Muscle layer of duodenum (tissue), 2 donors: Measurements from ENCODE around the gene ITGBL1.

Experiments used
- H3K27ac ChIP-seq: one replicate; pipeline ENCODE4 v1.7.0; 2013; ENCODE audit warnings: mild to moderate bottlenecking, low read length
- H3K27me3 ChIP-seq: one replicate; pipeline ENCODE4 v1.7.0; 2013; ENCODE audit warnings: low read depth, mild to moderate bottlenecking, control low read depth, low read length
- H3K36me3 ChIP-seq, 2 donors: one replicate each; pipeline ENCODE4 v1.7.0; 2013; ENCODE audit warnings: low read length in 2 of 2, control low read depth in 1 of 2, mild to moderate bottlenecking in 1 of 2; ENCODE audit not compliant: insufficient read depth in 2 of 2, control insufficient read depth in 1 of 2
- H3K4me1 ChIP-seq, 2 donors: one replicate each; pipeline ENCODE4 v1.7.0; 2013; ENCODE audit warnings: low read length in 2 of 2, mild to moderate bottlenecking in 2 of 2, control low read depth in 1 of 2, moderate library complexity in 1 of 2; ENCODE audit not compliant: insufficient read depth in 2 of 2, control insufficient read depth in 1 of 2
- H3K4me3 ChIP-seq, 2 donors: one replicate each; pipeline ENCODE4 v1.7.0; 2013; ENCODE audit warnings: low read length in 2 of 2, low read depth in 1 of 2, mild to moderate bottlenecking in 1 of 2
- H3K9me3 ChIP-seq, 2 donors: one replicate each; pipeline ENCODE4 v1.7.0; 2013; ENCODE audit warnings: low read length in 2 of 2, control low read depth in 1 of 2, mild to moderate bottlenecking in 1 of 2; ENCODE audit not compliant: control insufficient read depth in 1 of 2
- donor health status: healthy.

Gene ITGBL1

DNA sequence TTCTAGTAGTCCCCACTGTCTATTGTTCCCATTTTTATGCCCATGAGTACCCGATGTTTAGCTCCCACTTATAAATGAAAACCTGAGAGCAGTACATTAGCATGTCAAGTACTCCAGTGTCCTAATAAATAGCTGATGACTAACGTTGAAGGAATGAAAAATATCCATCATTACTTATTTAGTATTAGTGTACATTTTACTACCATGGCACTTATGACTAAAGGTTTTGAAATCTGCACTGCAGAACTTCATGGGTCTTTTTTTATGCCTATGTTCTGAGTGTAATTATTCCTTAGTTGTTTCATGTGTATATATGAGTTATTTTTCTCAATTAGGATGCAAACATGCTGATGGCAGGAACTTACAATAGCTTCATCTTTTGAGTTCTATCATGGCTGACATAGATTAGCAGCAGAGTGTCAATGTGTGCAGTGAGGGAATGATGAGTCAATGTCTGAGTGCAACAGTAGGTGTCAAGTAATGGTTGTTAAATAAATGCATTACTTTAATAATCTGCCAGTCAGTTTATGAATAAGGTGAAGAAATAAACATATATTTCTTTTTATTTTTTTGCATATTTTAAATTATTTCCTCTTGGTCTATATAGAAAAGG, 188.4 kb downstream of the ITGBL1 start:
- Histone ChIP-seq H3K4me1 (no peaks in the 10 kb centered on the region), H3K36me3 (no peaks in the 10 kb centered on the region), H3K4me3 (no peak overlapping the region), H3K27me3 (no peaks in the 10 kb centered on the region), H3K27ac (no peak overlapping the region), H3K9me3 (no peaks in the 10 kb centered on the region)

DNA sequence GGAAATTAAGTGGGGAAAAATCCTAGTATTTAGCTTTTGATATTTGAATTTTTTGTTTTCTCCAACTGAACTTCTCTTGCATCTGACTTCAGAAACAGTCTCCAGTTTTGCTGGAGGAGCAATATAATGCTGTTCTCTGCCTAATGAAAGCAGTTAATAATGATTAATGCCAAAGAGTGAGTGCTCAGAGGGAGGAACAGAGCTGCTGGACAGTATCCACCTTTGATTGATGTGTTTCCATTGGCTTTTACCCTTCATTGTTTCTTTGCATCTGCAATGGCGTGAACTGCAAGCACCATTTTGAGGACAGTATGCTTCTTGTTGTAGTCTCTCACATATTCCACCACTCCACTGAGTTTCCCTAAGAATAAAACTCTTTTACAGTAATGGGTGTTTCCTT, 193.4 kb downstream of the ITGBL1 start:
- H3K27me3 ChIP-seq, result no peaks in the 10 kb centered on the region

DNA sequence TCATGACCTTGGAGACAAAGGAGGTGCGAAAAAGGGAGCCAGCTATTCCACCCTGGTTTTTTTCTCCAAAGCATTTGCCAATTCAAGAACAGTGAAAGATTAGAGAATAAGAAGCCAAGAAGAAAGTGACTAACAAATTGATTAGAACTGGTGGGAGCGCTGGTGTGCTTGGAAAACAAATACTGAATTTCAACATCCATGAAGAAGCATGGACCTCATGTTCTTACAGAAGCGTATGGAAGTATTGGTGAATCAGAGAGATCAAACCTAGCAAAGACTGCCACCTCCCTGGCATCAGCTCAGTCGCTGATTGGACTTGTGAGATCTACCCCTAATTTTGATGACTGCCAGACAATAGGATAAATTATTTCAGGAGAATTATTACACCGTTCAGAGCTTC, 195.3 kb downstream of the ITGBL1 start:
- H3K36me3 ChIP-seq, result no peaks in the 10 kb centered on the region
- H3K4me3 ChIP-seq, result no peak overlapping the region
- no peaks in the 10 kb centered on the region for H3K27me3 ChIP-seq
- H3K9me3 ChIP-seq, result no peaks in the 10 kb centered on the region
- no peak overlapping the region for H3K27ac ChIP-seq
- no peaks in the 10 kb centered on the region for H3K4me1 ChIP-seq

More for the DNA sequence above, 193.4 kb downstream of the ITGBL1 start:
- Histone ChIP-seq H3K36me3 (no peaks in the 10 kb centered on the region), H3K27ac (no peak overlapping the region), H3K9me3 (no peaks in the 10 kb centered on the region), H3K4me3 (no peak overlapping the region), H3K4me1 (no peaks in the 10 kb centered on the region)

DNA sequence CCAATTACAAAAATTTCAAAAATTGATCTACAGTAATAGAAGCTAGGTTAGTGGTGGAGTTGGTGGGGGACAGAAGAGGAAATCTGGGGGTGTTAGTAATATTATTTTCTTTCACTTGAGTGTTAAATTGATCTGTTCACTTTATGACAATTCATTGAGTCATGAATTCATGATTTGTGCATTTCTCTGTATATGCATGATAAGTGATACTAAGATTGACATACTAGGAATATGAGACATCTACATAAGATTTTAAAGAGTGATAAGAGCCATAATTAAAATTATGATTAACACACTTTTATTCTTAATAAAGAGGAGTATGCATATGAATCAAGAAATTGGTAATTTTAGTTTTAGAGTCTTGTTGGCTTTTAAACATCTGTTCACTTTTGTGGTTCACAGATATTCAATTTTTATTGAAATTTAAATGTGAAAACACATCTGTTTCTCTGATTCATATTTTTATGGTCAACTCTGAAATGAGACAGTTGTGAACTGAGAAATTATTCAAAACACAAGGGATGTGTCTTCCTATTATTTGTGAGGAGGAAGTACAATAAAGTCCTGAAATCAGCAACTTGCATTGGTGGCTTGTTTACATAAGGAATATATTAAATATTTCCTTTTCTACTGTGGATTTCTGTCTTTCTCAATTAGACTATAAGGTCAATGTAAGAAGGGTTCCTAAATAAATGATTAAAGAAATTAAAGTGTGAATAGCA, 196.5 kb downstream of the ITGBL1 start:
- H3K27ac ChIP-seq, result no peak overlapping the region

DNA sequence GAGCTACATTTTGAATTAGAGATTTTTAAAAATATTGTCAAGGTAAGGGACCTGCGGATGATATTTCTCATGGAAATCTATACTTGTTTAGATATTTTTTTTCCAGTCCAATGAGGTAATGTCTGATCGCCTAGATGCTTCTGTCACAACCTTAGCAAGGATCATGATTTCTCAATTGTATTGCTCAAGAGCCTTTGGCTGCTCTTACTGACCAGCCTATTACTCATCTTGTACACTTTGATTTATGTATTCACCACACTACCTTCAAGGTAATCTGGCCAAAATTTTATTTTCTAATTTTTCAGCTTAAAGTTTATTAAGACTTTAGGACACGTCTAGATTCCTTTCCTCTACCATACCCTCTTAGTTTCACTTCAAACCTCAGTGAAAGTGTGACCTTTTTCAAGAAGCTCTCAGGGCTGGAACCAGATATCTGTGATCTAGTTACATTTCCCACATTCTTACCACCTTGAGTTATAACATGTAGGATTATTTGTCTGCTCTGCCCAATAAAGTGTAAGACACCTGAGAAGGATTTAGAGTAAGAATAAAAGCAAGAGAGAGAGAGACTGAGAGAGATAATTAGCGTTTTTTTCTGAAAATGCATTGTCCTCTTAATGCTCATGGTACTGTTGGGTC, 197.1 kb downstream of the ITGBL1 start:
- Histone ChIP-seq H3K4me3 (no peak overlapping the region), H3K27ac (no peak overlapping the region), H3K4me1 (no peaks in the 10 kb centered on the region), H3K9me3 (no peaks in the 10 kb centered on the region), H3K36me3 (no peaks in the 10 kb centered on the region), H3K27me3 (no peaks in the 10 kb centered on the region)

More for the DNA sequence above, 196.5 kb downstream of the ITGBL1 start:
- Histone ChIP-seq H3K9me3 (no peaks in the 10 kb centered on the region), H3K27me3 (no peaks in the 10 kb centered on the region), H3K36me3 (no peaks in the 10 kb centered on the region), H3K4me1 (no peaks in the 10 kb centered on the region), H3K4me3 (no peak overlapping the region)

DNA sequence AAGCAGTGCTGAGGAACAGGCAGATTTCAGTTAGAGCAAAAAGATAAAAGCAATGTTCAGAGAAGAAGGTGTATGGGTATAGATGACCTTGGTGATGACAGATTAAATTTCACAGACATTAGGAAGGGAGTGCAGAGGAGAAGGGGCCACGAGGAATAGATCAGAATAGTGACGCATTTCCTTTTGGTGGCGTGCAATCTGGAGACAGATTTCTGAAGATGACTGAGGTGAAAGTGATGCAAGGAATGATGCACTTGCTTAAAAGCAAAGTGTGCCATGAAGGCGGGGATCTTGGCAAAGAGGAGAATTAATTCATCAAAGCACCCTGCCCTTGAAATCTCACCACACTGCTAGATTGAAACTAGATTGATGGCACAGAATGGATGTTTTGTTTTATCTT, 202.4 kb downstream of the ITGBL1 start:
- H3K9me3 ChIP-seq, result no peaks in the 10 kb centered on the region
- no peak overlapping the region for H3K4me3 ChIP-seq
- H3K27ac ChIP-seq, result no peak overlapping the region
- H3K36me3 ChIP-seq, result no peaks in the 10 kb centered on the region
- H3K4me1 ChIP-seq, result no peaks in the 10 kb centered on the region
- H3K27me3 ChIP-seq, result no peaks in the 10 kb centered on the region

DNA sequence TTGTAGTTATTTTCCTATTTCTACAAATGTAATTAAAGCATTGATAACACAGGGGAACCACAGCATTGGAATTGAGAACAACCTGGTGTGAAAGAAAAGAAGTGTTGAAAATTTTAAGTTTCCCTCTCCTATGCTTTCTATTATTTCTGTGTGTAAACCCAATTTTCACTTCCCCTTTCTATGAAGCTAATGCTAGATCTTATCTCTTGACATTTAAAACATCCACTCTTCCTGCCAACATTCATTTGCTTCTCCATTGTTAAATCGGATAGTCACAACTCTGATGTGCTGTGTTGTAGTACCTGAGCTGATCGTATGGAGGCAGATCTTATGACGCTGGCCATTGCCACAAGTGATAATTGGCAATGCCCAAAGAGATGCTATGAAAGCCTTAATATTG, 203.0 kb downstream of the ITGBL1 start:
- no peaks in the 10 kb centered on the region for H3K4me1 ChIP-seq
- no peak overlapping the region for H3K27ac ChIP-seq
- no peaks in the 10 kb centered on the region for H3K27me3 ChIP-seq
- no peak overlapping the region for H3K4me3 ChIP-seq
- no peaks in the 10 kb centered on the region for H3K36me3 ChIP-seq
- H3K9me3 ChIP-seq, result no peaks in the 10 kb centered on the region

DNA sequence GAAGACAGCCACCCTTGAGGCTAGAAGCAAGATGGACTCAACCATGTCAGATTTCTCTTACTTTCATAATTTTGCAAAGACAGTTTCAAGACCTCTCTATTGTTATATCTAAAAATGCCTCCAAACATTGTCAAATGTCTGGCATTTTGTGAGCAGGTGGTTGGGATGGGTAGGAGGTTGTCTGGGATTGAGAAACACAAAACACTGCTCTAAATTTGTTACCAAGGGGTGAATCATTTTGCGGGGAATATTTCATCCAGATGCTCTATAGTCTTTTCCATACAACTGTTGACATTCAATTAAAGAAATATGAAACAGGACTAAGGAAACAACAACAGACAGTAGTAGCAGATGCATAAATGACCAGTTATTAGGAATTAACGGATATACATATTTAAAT, 208.2 kb downstream of the ITGBL1 start:
- H3K27me3 ChIP-seq, result no peaks in the 10 kb centered on the region
- H3K27ac ChIP-seq, result no peak overlapping the region
- no peaks in the 10 kb centered on the region for H3K36me3 ChIP-seq
- no peaks in the 10 kb centered on the region for H3K4me1 ChIP-seq
- H3K9me3 ChIP-seq, result no peaks in the 10 kb centered on the region
- H3K4me3 ChIP-seq, result no peak overlapping the region

DNA sequence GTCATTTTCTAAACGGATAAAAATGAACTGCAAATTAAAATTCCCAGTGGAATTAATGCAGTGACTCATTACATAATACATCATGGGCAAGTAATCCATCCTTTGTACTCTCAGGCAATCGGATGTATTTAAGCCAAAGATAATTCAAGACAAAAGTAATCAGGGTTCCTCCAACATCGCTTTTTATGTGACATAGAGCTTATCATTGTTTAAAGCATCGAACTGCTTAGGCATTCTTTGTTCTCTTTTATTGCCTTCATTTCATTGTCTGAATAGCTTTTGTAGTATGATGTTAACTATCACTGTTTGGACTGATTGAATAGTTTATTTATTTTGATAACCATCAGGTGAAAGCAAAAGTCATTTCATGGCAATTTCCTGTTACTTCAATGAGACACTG, 209.4 kb downstream of the ITGBL1 start:
- Histone ChIP-seq H3K9me3 (peaks cover 0 to 3% of the 10 kb centered on the region in 2 donors), H3K27ac (no peak overlapping the region), H3K36me3 (no peaks in the 10 kb centered on the region), H3K27me3 (no peaks in the 10 kb centered on the region), H3K4me3 (no peak overlapping the region), H3K4me1 (no peaks in the 10 kb centered on the region)

DNA sequence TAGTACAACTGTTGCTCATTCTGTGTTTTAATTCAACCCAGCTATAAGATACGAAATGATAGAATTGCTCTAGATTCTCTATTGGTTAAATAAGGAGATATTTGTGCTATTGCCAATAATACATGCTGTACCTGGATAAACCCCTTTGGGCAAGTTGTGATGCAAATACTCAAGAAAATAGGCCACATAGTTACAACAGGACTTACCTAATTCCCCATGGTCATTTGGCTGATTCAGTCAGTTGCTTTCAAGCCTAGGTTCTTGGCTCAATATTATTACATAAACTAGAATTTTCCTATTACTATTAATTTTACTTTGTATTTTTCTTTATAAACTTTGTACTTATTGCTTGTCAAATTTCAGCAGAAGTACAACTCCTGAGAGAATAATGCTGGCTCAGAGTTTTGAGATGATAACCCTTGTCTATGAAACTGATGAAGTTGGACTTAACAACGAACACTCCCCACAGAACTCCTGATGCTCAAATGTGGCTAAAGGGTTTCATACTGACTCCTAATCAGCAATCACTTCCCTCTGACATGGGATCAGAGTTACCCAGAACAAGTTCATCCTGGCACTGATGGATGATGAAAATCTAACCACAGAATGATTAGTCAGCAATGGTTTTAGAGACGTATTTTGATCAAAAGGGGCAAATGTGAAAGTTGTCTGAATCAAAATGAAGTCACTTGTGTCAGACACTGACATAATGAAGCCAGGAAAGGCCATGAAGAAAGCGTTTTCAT, 221.1 kb downstream of the ITGBL1 start:
- Histone ChIP-seq H3K27me3 (no peaks in the 10 kb centered on the region), H3K36me3 (no peaks in the 10 kb centered on the region), H3K4me1 (no peaks in the 10 kb centered on the region), H3K4me3 (no peak overlapping the region), H3K9me3 (no peaks in the 10 kb centered on the region), H3K27ac (no peak overlapping the region)

DNA sequence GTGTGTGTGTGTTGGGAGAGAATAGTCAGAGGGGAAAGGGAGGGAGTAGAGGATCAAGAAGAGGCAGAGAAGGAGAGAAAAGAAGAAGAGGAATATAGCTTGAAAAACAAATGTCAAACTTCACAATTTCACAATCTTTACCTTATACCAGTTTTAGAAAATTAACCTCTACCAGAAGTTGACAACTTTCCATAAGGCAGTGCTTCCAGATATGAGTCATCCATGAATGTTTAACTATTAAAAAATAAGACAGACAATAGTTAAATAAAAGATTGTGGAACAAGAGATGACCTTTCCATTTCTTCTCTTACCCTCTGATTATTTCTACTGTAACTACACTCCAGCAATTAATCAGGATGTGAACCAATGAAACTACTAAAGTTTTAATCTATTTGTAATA, 229.4 kb downstream of the ITGBL1 start:
- Histone ChIP-seq H3K4me1 (no peaks in the 10 kb centered on the region), H3K9me3 (no peaks in the 10 kb centered on the region), H3K27ac (no peak overlapping the region), H3K36me3 (no peaks in the 10 kb centered on the region), H3K4me3 (no peak overlapping the region), H3K27me3 (no peaks in the 10 kb centered on the region)
